ENCODE results near the gene ELF5. TPM values are rescaled to one million over a fixed set of nuclear protein-coding genes. Genes with fewer than 3 reads are reported as not detected.

The ELF5 gene
- total and polyA plus RNA-seq, 2 of the 13 experiments (the other 11 are each of a cell fraction or from before 2014, with no cell fraction given), result 0.51 to 2.6 TPM

- no peak overlapping the region for H3K4me3 ChIP-seq (replicated peaks in 1 of 3; ENCODE audit: insufficient read depth in 1 of 3, low read depth in 2 of 3, low read length in 3 of 3)
- TF ChIP-seq CEBPB (IDR thresholded peaks at IDR 0.05; ENCODE audit: borderline replicate concordance, low read depth, low read length) (peak; percentile 36; the same call in 1 of the 2 replicates), KAT2B (IDR thresholded peaks at IDR 0.05; ENCODE audit: borderline replicate concordance, low read depth, low read length) (no peak), SUZ12 (IDR thresholded peaks at IDR 0.05; ENCODE audit: low read depth, low read length) (no peak), SNAPC2 (CRISPR knock-in tag; IDR thresholded peaks at IDR 0.05) (no peak)
- ChIA-PET POLR2A (no interaction called here), CTCF (ENCODE audit: low intra/inter-chr PET ratio, low total read pairs) (no interaction called here)
- FAIRE-seq, result no peak
- intact Hi-C loops (cut with micrococcal nuclease; ENCODE audit: unreplicated experiment), result loop anchor here (10.0 kb wide), 1 partner anchor 884 kb away; no protein-coding TSS in a partner anchor
- no peak overlapping the region for H3K27ac ChIP-seq (ENCODE audit: extremely low read length, insufficient read depth, low read length)
- no peak overlapping the region for H3K9ac ChIP-seq (ENCODE audit: insufficient read depth, low read depth, low read length)
- no peak for ATAC-seq
- in situ Hi-C loops (cut with HindIII; ENCODE audit: extremely low pct_ligation_motif_present, low pct_unique_long_range_greater_than_20kb), result no loop called here
- no peak overlapping the region for H3K4me2 ChIP-seq (ENCODE audit: low read depth, low read length)
- no peak for DNase-seq (ENCODE audit: low spot score)
- H3K36me3 ChIP-seq (replicated peaks in 1 of 2; ENCODE audit: control insufficient read depth in 1 of 2, insufficient read depth in 2 of 2, low read length in 2 of 2), result no peaks in the 10 kb centered on the region
- peaks cover 4 to 28% of the 10 kb centered on the region in 2 experiments for H3K27me3 ChIP-seq (ENCODE audit: control insufficient read depth in 1 of 2, insufficient read depth in 2 of 2, low read length in 2 of 2)
- H3K4me1 ChIP-seq (ENCODE audit: insufficient read depth, low read length), result peaks cover 15% of the 10 kb centered on the region
- H3K79me2 ChIP-seq (ENCODE audit: insufficient read depth, low read length), result no peaks in the 10 kb centered on the region
- no peaks in the 10 kb centered on the region for H3K9me3 ChIP-seq (ENCODE audit: low read length)
- no peak overlapping the region for H2AFZ ChIP-seq (ENCODE audit: low read length)
- BruUV-seq (replicated peaks), result no TSS peak
- H4K20me1 ChIP-seq (ENCODE audit: insufficient read depth, low read length), result no peaks in the 10 kb centered on the region
These were observed 7.7 kb upstream of the ELF5 start for GRCh38 chr11:34521265-34521664.

GRCh38 chr11:34519595-34520235 is 6.1 kb upstream of the ELF5 start:
- BruUV-seq (replicated peaks), result no TSS peak
- H3K36me3 ChIP-seq (replicated peaks in 1 of 2; ENCODE audit: control insufficient read depth in 1 of 2, insufficient read depth in 2 of 2, low read length in 2 of 2), result no peaks in the 10 kb centered on the region
- ChIA-PET CTCF (ENCODE audit: low intra/inter-chr PET ratio, low total read pairs) (interaction anchor here (0.6 kb wide), 1 partner anchor 115 kb away, joined by 3 read pairs; no protein-coding TSS in a partner anchor), POLR2A (no interaction called here)
- H3K79me2 ChIP-seq (ENCODE audit: insufficient read depth, low read length), result no peaks in the 10 kb centered on the region
- no peaks in the 10 kb centered on the region for H4K20me1 ChIP-seq (ENCODE audit: insufficient read depth, low read length)
- no peak overlapping the region for H2AFZ ChIP-seq (ENCODE audit: low read length)
- DNase-seq (ENCODE audit: low spot score) (no peak), ATAC-seq (no peak), FAIRE-seq (no peak)
- in situ Hi-C loops (cut with HindIII; ENCODE audit: extremely low pct_ligation_motif_present, low pct_unique_long_range_greater_than_20kb), result no loop called here
- intact Hi-C loops (cut with micrococcal nuclease; ENCODE audit: unreplicated experiment), result loop anchor here (10.0 kb wide), 1 partner anchor 885 kb away; no protein-coding TSS in a partner anchor
- no peak overlapping the region for H3K27ac ChIP-seq (ENCODE audit: extremely low read length, insufficient read depth, low read length)
- TF ChIP-seq ZNF101 (CRISPR knock-in tag; IDR thresholded peaks at IDR 0.05; ENCODE audit: borderline replicate concordance, low read depth) (no peak), ZNF629 (CRISPR knock-in tag; conservative IDR thresholded peaks at IDR 0.05) (peak; percentile 63), ZNF333 (CRISPR knock-in tag; IDR thresholded peaks at IDR 0.05; ENCODE audit: borderline replicate concordance) (no peak), ZBTB21 (CRISPR knock-in tag; IDR thresholded peaks at IDR 0.05) (no peak)
- no peak overlapping the region for H3K4me2 ChIP-seq (ENCODE audit: low read depth, low read length)
- no peak overlapping the region for H3K4me3 ChIP-seq (replicated peaks in 1 of 3; ENCODE audit: insufficient read depth in 1 of 3, low read depth in 2 of 3, low read length in 3 of 3)
- 40% methylated on average over 1 of the region's 2 CpGs for WGBS (ENCODE audit: low lambda C conversion rate)
- H3K27me3 ChIP-seq (ENCODE audit: control insufficient read depth in 1 of 2, insufficient read depth in 2 of 2, low read length in 2 of 2), result peaks cover 4 to 22% of the 10 kb centered on the region in 2 experiments
- no peak overlapping the region for H3K9ac ChIP-seq (ENCODE audit: insufficient read depth, low read depth, low read length)
- no peaks in the 10 kb centered on the region for H3K9me3 ChIP-seq (ENCODE audit: low read length)
- H3K4me1 ChIP-seq (ENCODE audit: insufficient read depth, low read length), result peaks cover 5% of the 10 kb centered on the region

Data from HepG2 (cell line).